DND-41 (cell line): Measurements from ENCODE around the gene USP32.

ENCODE experiments used
- ATAC-seq: fragments of 200-7000 bp; cut with Tn5 transposase; 3 replicates; pipeline ENCODE4 v1.9.1; 2021; ENCODE audit warnings: low read depth; ENCODE audit not compliant: insufficient read depth
- DNase-seq: peaks from one replicate; pipeline ENCODE4 v3.0.0-alpha.2; 2020
- H2AFZ ChIP-seq: 2 replicates; pipeline ENCODE4 v1.6.0; 2012; ENCODE audit warnings: low read depth, low read length
- H3K27ac ChIP-seq: 2 replicates; pipeline ENCODE4 v1.5.1; 2012; ENCODE audit warnings: low read length, inconsistent platforms
- H3K27me3 ChIP-seq: fragments of 200-600 bp; sonication (generic); 2 replicates; pipeline ENCODE4 v1.6.0; 2012; ENCODE audit warnings: low read length, mild to moderate bottlenecking, inconsistent platforms; ENCODE audit not compliant: insufficient read depth, poor library complexity
- H3K36me3 ChIP-seq: 2 replicates; pipeline ENCODE4 v1.5.1; 2012; ENCODE audit warnings: low read length, inconsistent platforms; ENCODE audit not compliant: insufficient read depth
- H3K4me1 ChIP-seq: 2 replicates; pipeline ENCODE4 v1.5.1; 2012; ENCODE audit warnings: mild to moderate bottlenecking, low read length; ENCODE audit not compliant: insufficient read depth
- H3K4me2 ChIP-seq: 2 replicates; pipeline ENCODE4 v1.6.0; 2012; ENCODE audit warnings: mild to moderate bottlenecking, moderate library complexity, low read length, inconsistent platforms; ENCODE audit not compliant: insufficient read depth
- H3K4me3 ChIP-seq, 2 experiments: fragments of 200-600 bp in 1 of 2; shearing (Covaris generic) in 1 of 2; 2 replicates each; pipeline ENCODE4 v1.5.1; 2012 to 2016; ENCODE audit warnings: inconsistent platforms in 2 of 2, low read length in 2 of 2, mild to moderate bottlenecking in 2 of 2, low read depth in 1 of 2, moderate library complexity in 1 of 2
- H3K79me2 ChIP-seq: 2 replicates; pipeline ENCODE4 v1.6.0; 2012; ENCODE audit warnings: low read length, inconsistent platforms; ENCODE audit not compliant: insufficient read depth
- H3K9ac ChIP-seq: 2 replicates; pipeline ENCODE4 v1.6.0; 2012; ENCODE audit warnings: low read depth, mild to moderate bottlenecking, inconsistent platforms, low read length, moderate library complexity
- H3K9me3 ChIP-seq: 2 replicates; pipeline ENCODE4 v1.5.1; 2012; ENCODE audit warnings: low read length, moderate library complexity, mild to moderate bottlenecking, inconsistent platforms; ENCODE audit not compliant: insufficient read depth, severe bottlenecking
- H4K20me1 ChIP-seq: 2 replicates; pipeline ENCODE4 v1.6.0; 2012; ENCODE audit warnings: low read length; ENCODE audit not compliant: insufficient read depth
- EZH2 ChIP-seq: IDR thresholded peaks from 3 replicates; pipeline ENCODE4 v1.6.1; 2012; ENCODE audit warnings: borderline replicate concordance, low read depth, mild to moderate bottlenecking, moderate library complexity, low read length, inconsistent platforms; ENCODE audit not compliant: severe bottlenecking
- TF ChIP-seq, protein P1 (sequence below): IDR thresholded peaks from 2 replicates; pipeline ENCODE4 v1.5.1; 2012; ENCODE audit warnings: borderline replicate concordance, low read length, moderate library complexity, mild to moderate bottlenecking; ENCODE audit not compliant: poor library complexity, severe bottlenecking; ENCODE audit errors: extremely low read depth

The USP32 gene, protein sequence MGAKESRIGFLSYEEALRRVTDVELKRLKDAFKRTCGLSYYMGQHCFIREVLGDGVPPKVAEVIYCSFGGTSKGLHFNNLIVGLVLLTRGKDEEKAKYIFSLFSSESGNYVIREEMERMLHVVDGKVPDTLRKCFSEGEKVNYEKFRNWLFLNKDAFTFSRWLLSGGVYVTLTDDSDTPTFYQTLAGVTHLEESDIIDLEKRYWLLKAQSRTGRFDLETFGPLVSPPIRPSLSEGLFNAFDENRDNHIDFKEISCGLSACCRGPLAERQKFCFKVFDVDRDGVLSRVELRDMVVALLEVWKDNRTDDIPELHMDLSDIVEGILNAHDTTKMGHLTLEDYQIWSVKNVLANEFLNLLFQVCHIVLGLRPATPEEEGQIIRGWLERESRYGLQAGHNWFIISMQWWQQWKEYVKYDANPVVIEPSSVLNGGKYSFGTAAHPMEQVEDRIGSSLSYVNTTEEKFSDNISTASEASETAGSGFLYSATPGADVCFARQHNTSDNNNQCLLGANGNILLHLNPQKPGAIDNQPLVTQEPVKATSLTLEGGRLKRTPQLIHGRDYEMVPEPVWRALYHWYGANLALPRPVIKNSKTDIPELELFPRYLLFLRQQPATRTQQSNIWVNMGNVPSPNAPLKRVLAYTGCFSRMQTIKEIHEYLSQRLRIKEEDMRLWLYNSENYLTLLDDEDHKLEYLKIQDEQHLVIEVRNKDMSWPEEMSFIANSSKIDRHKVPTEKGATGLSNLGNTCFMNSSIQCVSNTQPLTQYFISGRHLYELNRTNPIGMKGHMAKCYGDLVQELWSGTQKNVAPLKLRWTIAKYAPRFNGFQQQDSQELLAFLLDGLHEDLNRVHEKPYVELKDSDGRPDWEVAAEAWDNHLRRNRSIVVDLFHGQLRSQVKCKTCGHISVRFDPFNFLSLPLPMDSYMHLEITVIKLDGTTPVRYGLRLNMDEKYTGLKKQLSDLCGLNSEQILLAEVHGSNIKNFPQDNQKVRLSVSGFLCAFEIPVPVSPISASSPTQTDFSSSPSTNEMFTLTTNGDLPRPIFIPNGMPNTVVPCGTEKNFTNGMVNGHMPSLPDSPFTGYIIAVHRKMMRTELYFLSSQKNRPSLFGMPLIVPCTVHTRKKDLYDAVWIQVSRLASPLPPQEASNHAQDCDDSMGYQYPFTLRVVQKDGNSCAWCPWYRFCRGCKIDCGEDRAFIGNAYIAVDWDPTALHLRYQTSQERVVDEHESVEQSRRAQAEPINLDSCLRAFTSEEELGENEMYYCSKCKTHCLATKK (N-terminal part only)

DNA sequence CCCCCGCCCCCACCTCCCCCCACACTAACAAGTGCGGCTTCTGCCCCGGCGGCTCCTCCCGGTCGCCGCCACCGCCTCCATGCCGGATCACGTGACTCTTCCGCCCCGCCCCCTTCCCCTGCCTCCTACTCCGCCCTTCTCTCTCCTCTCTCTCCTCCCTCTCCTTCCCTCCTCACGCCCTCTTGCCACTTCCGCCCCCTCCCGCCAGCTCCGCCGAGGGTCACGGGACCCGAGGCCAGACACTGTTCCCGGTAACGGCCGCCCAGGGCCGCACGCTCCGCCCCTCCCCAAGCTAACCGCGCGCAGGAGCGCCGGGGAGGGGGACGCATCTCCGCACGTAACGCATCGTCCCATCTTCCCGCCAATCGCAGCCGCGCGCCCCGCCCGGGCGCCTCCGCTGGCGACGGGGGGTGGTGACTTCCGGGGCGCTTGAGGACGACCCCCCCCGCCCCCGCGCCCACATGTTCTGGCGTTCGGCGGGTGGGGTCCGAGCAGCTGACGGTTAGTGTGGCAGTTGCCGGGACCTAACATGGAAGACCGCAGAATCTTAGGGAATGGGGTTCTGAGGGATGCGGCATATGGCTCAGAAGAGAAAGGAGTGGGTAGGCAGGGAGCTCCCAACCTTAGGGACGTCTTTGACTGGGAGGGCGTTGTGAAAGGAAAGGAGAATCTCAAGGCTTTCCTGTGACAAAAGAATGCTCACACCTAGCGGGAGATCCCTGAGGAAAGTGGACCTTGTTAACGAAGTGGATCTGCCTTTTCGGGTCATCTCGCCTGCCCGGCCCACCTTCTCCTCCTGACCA, at the start of gene USP32:
TSS of gene USP32 (minus strand) at position 92 of the 803 bp plus-strand sequence. CDS start 194 bp downstream, outside the sequence.
- peak within 1 kb of the TSS; percentile 92 for H3K4me2 ChIP-seq
- ATAC-seq: peak; percentile 89

DNA sequence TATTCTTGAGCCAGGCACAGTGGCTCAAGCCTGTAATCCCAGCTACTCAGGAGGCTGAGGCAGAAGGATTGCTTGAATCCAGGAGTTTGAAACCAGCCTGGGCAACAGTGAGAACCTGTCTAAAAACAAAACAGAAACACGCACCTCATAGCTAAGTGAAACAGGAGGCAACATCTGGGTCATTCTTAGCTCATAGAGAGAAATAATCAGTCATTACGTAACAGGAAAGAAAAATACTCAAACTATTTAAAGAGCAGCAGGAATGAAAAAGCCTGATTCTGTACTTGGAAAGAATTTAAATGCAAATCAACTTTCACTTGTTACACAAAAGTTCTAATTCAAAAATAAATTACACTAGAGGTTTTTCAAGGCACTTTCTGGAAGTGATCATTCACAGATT, 47.6 kb upstream of the USP32 start:
- no peaks in the 10 kb centered on the region for H3K36me3 ChIP-seq
- no peaks in the 10 kb centered on the region for H3K27me3 ChIP-seq
- H3K9ac ChIP-seq: no peak overlapping the region
- no peak overlapping the region for H3K4me2 ChIP-seq
- TF ChIP-seq, protein P1, sequence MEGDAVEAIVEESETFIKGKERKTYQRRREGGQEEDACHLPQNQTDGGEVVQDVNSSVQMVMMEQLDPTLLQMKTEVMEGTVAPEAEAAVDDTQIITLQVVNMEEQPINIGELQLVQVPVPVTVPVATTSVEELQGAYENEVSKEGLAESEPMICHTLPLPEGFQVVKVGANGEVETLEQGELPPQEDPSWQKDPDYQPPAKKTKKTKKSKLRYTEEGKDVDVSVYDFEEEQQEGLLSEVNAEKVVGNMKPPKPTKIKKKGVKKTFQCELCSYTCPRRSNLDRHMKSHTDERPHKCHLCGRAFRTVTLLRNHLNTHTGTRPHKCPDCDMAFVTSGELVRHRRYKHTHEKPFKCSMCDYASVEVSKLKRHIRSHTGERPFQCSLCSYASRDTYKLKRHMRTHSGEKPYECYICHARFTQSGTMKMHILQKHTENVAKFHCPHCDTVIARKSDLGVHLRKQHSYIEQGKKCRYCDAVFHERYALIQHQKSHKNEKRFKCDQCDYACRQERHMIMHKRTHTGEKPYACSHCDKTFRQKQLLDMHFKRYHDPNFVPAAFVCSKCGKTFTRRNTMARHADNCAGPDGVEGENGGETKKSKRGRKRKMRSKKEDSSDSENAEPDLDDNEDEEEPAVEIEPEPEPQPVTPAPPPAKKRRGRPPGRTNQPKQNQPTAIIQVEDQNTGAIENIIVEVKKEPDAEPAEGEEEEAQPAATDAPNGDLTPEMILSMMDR: no peak
- TF ChIP-seq EZH2: no peak
- H3K4me3 ChIP-seq: no peak overlapping the region
- no peaks in the 10 kb centered on the region for H3K79me2 ChIP-seq
- no peaks in the 10 kb centered on the region for H3K9me3 ChIP-seq
- no peaks in the 10 kb centered on the region for H3K4me1 ChIP-seq
- H3K27ac ChIP-seq: no peak overlapping the region
- H2AFZ ChIP-seq: no peak overlapping the region
- no peak for ATAC-seq
- no peak for DNase-seq
- no peaks in the 10 kb centered on the region for H4K20me1 ChIP-seq

More for the DNA sequence above, at the start of gene USP32:
- peak within 1 kb of the TSS; percentile 81 for H2AFZ ChIP-seq
- H4K20me1 ChIP-seq: peaks cover 5% of the 10 kb centered on the region; the same call in 1 of the 2 replicates
- peak within 1 kb of the TSS; percentile 99 for H3K27ac ChIP-seq
- H3K27me3 ChIP-seq: no peaks in the 10 kb centered on the region
- H3K79me2 ChIP-seq: peaks cover 44% of the 10 kb centered on the region
- TF ChIP-seq, protein P1: peak; percentile 41
- TF ChIP-seq EZH2: no peak
- H3K9me3 ChIP-seq: no peaks in the 10 kb centered on the region
- H3K9ac ChIP-seq: peak within 1 kb of the TSS; percentile 94
- no peaks in the 10 kb centered on the region; the same call in 1 of the 2 replicates for H3K36me3 ChIP-seq
- DNase-seq: peak; percentile 99
- H3K4me3 ChIP-seq: peak within 1 kb of the TSS; percentile 82 to 84
- H3K4me1 ChIP-seq: peaks cover 45% of the 10 kb centered on the region

DNA sequence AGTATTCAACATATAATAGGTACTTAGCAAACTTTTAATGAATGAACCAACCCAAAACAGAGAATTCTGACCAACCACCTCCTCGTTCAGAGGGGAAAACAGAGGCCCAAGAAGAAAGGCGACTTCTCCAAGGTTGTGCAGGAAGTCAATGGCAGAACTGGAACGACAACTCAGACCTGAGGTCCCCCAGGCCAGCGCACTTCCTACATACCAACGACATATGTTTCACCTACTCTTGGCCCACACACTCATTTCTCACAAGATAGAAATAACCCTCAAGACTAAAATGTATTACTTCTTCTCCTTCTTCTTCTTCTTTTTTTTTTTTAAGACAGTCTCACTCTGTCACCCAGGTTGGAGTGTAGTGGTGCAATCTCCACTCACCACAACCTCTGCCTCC, 44.7 kb upstream of the USP32 start:
- no peak for DNase-seq
- Histone ChIP-seq H3K9me3 (peaks cover 5% of the 10 kb centered on the region), H3K27ac (no peak overlapping the region), H3K79me2 (no peaks in the 10 kb centered on the region), H4K20me1 (no peaks in the 10 kb centered on the region), H3K4me3 (no peak overlapping the region), H3K4me1 (no peaks in the 10 kb centered on the region), H3K27me3 (no peaks in the 10 kb centered on the region), H3K9ac (no peak overlapping the region), H3K36me3 (no peaks in the 10 kb centered on the region), H2AFZ (no peak overlapping the region), H3K4me2 (no peak overlapping the region)
- TF ChIP-seq, protein P1: no peak
- TF ChIP-seq EZH2: no peak
- no peak for ATAC-seq
